ENCODE measurements around the gene ENTPD1.
A peak's percentile ranks its signal among the peaks of the same experiment; 100 is the strongest.
"Not testable (repeated sequence)": the region's sequence is repeated elsewhere in the genome, so short reads cannot be mapped to it uniquely, and the experiment has no call there.

Gene ENTPD1

DNA sequence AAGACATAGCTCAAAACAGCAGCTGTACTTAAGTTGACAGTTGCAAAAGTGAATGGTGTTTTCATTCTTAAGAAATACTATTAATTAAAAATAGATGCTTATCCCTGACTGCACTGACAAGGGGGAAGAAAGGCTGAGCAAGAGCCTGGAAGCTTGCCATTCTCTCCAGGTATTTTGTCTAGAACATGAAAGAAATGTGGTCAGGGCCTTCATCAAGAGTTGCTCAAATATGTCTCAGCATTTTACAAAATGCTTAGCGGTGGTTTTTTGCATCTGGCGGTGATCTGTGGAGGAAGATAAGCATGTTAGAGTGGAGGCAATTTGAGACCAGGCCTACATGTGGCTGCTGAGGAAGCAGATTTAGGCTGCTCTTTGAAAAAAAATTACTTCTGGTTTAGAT lies 105.4 kb downstream of the ENTPD1 start:
- Mint-ChIP-seq H3K27me3 (ENCODE audit: low read depth) (no peaks in the 10 kb centered on the region), H3K27ac (no peak overlapping the region), H3K36me3 (ENCODE audit: low read depth) (peaks cover 10% of the 10 kb centered on the region), H3K9me3 (no peaks in the 10 kb centered on the region), H3K4me3 (no peak overlapping the region), H3K4me1 (ENCODE audit: low read depth) (peaks cover 26% of the 10 kb centered on the region)
- DNase-seq (ENCODE audit: low spot score) = no peak

DNA sequence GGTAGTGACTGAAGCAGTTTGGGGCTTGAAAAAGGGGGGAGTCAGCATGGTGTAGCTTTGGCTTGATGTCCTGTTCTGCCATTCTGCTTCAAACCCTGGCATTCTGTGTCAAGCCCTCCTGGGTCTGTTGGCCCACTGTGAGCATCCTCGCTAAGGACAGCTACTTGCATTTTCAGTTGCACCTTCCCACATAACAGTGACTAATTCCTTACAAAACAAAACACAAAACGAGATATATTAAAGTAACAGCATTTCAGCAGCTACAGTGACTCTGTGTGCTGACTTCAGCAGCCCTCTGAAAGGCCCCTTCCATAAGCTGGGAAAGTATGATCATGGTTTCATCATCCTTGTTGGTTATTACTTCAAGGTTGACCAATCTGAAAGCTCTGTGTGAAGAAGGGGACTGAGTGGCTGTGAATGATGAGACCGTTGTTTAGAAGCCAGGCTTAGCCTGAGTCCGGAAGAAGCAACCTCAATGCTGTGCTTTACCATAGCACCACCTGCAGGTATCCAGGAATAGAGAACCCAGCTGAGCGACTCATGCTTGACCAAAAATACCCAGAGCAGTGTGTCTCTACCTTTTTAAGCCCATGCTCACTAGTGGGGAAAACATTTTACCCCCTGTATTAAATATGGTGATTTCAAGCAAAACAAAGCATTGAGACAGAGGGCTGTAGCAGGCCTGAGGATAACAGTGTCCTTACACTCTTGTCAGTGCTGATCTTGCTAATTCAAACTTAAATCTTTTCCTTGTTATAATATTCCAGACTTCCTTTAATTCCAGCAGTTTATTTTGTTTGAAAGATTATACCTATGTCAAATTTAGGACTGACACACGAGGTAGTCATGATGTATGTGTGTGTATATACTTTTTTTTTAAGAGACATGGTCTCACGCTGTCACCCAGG lies 109.2 kb downstream of the ENTPD1 start:
- Mint-ChIP-seq H3K36me3 (ENCODE audit: low read depth) (peaks cover 27% of the 10 kb centered on the region), H3K4me1 (ENCODE audit: low read depth) (peaks cover 41% of the 10 kb centered on the region), H3K27ac (peak overlapping the region; percentile 76), H3K27me3 (ENCODE audit: low read depth) (no peaks in the 10 kb centered on the region), H3K4me3 (peak overlapping the region; percentile 27), H3K9me3 (no peaks in the 10 kb centered on the region)
- DNase-seq (ENCODE audit: low spot score) = peak; percentile 69

DNA sequence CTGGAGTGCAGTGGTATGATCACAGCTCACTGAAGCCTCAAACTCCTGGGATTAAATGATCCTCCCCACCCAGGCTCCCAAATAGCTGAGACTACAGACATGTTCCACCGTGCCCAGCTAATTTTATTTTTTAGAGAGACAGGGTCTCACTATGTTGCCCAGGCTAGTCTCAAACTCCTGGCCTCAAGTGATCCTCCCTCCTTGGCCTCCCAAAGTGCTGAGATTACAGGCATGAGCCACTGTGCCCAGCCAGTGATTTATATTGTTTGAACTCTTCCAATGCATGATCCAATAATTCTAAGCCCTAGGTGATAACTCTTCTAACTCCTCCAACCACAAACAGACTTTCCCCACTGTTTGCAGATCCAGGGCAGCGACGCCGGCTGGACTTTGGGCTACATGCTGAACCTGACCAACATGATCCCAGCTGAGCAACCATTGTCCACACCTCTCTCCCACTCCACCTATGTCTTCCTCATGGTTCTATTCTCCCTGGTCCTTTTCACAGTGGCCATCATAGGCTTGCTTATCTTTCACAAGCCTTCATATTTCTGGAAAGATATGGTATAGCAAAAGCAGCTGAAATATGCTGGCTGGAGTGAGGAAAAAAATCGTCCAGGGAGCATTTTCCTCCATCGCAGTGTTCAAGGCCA lies 110.0 kb downstream of the ENTPD1 start:
- H3K9me3 Mint-ChIP-seq = no peaks in the 10 kb centered on the region
- no peaks in the 10 kb centered on the region for H3K27me3 Mint-ChIP-seq (ENCODE audit: low read depth)
- no peak for DNase-seq (ENCODE audit: low spot score)
- H3K36me3 Mint-ChIP-seq (ENCODE audit: low read depth) = peaks cover 32% of the 10 kb centered on the region
- H3K27ac Mint-ChIP-seq = no peak overlapping the region
- peaks cover 41% of the 10 kb centered on the region for H3K4me1 Mint-ChIP-seq (ENCODE audit: low read depth)
- H3K4me3 Mint-ChIP-seq = no peak overlapping the region

DNA sequence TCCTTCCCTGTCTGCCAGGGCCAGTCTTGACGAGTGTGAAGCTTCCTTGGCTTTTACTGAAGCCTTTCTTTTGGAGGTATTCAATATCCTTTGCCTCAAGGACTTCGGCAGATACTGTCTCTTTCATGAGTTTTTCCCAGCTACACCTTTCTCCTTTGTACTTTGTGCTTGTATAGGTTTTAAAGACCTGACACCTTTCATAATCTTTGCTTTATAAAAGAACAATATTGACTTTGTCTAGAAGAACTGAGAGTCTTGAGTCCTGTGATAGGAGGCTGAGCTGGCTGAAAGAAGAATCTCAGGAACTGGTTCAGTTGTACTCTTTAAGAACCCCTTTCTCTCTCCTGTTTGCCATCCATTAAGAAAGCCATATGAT lies 110.5 kb downstream of the ENTPD1 start:
- Mint-ChIP-seq H3K27ac (no peak overlapping the region), H3K27me3 (ENCODE audit: low read depth) (no peaks in the 10 kb centered on the region), H3K9me3 (no peaks in the 10 kb centered on the region), H3K4me3 (no peak overlapping the region), H3K4me1 (ENCODE audit: low read depth) (peaks cover 39% of the 10 kb centered on the region), H3K36me3 (ENCODE audit: low read depth) (peaks cover 31% of the 10 kb centered on the region)
- no peak for DNase-seq (ENCODE audit: low spot score)

DNA sequence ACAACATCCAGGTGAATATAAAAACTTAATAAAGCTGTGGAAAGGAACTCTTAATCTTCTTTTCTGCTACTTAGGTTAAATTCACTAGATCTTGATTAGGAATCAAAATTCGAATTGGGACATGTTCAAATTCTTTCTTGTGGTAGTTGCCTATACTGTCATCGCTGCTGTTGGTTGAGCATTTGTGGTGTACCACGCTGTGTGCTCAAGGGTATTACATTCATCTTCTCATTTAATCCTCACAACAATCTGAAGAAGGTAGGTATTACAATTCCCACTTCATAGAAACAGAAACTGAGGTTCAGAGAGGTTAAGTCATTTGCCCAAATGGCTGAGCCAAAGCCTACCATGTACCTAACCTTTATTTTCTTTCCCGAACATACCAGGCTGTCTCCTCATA lies 111.9 kb downstream of the ENTPD1 start:
- H3K27me3 Mint-ChIP-seq (ENCODE audit: low read depth) = no peaks in the 10 kb centered on the region
- peak; percentile 13 for DNase-seq (ENCODE audit: low spot score)
- peak overlapping the region; percentile 20 for H3K4me3 Mint-ChIP-seq
- H3K27ac Mint-ChIP-seq = no peak overlapping the region
- H3K9me3 Mint-ChIP-seq = no peaks in the 10 kb centered on the region
- H3K4me1 Mint-ChIP-seq (ENCODE audit: low read depth) = peaks cover 36% of the 10 kb centered on the region
- peaks cover 36% of the 10 kb centered on the region for H3K36me3 Mint-ChIP-seq (ENCODE audit: low read depth)

DNA sequence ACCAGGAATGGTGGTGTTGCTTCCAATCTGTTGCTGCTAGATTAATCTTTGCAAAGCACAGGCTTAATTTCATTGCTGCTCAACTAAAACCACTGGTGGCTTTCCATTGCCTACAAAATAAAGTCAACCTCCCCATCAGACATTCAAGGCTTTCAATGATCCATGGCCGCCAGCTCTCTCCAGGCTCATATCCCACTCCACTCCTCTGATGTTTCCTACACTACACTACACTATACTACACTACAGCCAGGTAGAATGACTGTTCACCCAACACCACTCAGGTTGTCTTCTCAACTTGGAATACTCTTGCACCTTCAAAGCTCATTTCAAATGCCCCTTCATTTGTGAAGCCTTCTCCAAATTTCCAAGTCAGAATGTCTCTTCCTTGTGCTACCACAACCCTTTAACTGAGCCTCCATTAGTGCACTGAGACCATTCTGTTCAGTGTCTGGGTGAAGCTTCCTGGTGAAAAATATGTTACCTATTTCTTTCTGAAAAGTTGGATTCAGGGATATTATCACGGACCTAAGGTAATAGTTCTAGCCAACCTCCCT lies 116.3 kb downstream of the ENTPD1 start:
- Mint-ChIP-seq H3K27ac (no peak overlapping the region), H3K36me3 (ENCODE audit: low read depth) (peaks cover 70% of the 10 kb centered on the region), H3K27me3 (ENCODE audit: low read depth) (no peaks in the 10 kb centered on the region), H3K9me3 (peaks cover 13% of the 10 kb centered on the region), H3K4me1 (ENCODE audit: low read depth) (peaks cover 16% of the 10 kb centered on the region), H3K4me3 (no peak overlapping the region)
- DNase-seq (ENCODE audit: low spot score) = no peak

DNA sequence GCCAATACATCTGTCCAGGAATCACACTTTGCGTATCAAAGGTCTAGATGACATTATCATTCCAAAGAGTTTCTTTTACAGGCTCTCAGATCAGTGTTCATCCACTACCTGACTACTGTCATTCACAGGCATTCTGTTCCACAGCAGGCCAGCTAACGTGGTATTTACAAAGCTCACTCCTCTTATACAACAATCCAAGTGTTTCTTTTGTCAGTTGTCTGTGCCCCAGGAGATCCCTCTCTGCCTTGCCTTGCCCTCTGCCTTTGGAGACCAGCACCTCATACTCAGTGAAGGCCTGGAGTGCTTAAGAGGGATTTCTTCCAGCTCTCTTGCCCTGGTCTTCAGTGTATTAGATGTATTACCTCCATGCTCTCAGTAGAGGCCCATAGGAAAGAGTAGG lies 117.2 kb downstream of the ENTPD1 start:
- no peak overlapping the region for H3K4me3 Mint-ChIP-seq
- no peak overlapping the region for H3K27ac Mint-ChIP-seq
- H3K36me3 Mint-ChIP-seq (ENCODE audit: low read depth) = peaks cover 70% of the 10 kb centered on the region
- H3K9me3 Mint-ChIP-seq = peaks cover 16% of the 10 kb centered on the region
- no peaks in the 10 kb centered on the region for H3K27me3 Mint-ChIP-seq (ENCODE audit: low read depth)
- DNase-seq (ENCODE audit: low spot score) = no peak
- H3K4me1 Mint-ChIP-seq (ENCODE audit: low read depth) = peaks cover 15% of the 10 kb centered on the region

DNA sequence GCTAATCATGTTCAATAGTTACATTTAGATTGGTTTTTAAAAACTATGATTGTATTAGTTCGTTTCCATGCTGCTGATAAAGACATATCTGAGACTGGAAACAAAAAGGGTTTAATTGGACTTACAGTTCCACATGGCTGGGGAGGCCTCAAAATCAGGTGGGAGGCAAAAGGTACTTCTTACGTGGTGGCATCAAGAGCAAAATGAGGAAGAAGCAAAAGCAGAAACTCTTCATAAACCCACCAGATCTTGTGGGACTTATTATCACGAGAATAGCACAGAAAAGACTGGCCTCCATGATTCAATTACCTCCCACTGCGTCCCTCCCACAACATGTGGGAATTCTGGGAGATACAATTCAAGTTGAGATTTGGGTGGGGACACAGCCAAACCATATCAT lies 117.7 kb downstream of the ENTPD1 start:
- no peak overlapping the region for H3K4me3 Mint-ChIP-seq

DNA sequence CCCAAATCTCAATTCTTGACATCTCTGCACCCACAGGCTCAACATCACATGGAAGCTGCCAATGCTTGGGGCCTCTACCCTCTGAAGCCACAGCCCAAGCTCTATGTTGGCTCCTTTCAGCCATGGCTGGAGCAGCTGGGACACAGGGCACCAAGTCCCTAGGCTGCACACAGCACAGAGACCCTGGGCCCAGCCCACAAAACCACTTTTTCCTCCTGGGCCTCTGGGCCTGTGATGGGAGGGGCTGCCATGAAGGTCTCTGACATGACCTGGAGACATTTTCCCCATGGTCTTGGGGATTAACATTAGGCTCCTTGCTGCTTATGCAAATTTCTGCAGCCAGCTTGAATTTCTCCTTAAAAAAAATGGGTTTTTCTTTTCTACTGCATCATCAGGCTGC lies 118.8 kb downstream of the ENTPD1 start:
- H3K27ac Mint-ChIP-seq; H3K27me3 Mint-ChIP-seq (ENCODE audit: low read depth); H3K4me3 Mint-ChIP-seq; DNase-seq (ENCODE audit: low spot score): not testable (repeated sequence)
- Mint-ChIP-seq H3K9me3 (peaks cover 16% of the 10 kb centered on the region), H3K4me1 (ENCODE audit: low read depth) (peaks cover 13% of the 10 kb centered on the region), H3K36me3 (ENCODE audit: low read depth) (peaks cover 71% of the 10 kb centered on the region)

More for the DNA sequence above, 117.7 kb downstream of the ENTPD1 start:
- Mint-ChIP-seq H3K27me3 (ENCODE audit: low read depth) (no peaks in the 10 kb centered on the region), H3K4me1 (ENCODE audit: low read depth) (peaks cover 14% of the 10 kb centered on the region), H3K27ac (no peak overlapping the region), H3K9me3 (peaks cover 16% of the 10 kb centered on the region), H3K36me3 (ENCODE audit: low read depth) (peaks cover 68% of the 10 kb centered on the region)
- DNase-seq (ENCODE audit: low spot score) = no peak

DNA sequence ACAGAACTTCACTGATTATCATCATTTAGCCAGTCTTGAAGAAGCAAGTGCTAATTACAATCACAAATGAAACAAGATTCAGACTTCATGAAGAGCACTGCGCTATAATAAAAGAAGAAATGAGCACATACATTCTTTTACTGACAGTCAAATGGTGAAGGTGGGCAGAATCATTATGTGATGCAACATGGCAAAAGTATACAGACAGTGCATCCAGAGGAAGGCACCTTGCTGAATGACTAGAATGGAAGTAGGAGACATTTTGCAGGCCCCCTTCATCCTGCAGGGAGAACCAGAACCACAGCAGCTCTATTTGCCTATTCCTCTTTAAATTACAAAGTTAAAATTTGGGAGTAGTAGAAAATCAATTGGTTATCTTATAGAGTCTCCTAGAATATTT lies 120.8 kb downstream of the ENTPD1 start:
- peaks cover 16% of the 10 kb centered on the region for H3K9me3 Mint-ChIP-seq
- H3K4me3 Mint-ChIP-seq = no peak overlapping the region
- peaks cover 78% of the 10 kb centered on the region for H3K36me3 Mint-ChIP-seq (ENCODE audit: low read depth)
- H3K4me1 Mint-ChIP-seq (ENCODE audit: low read depth) = peaks cover 13% of the 10 kb centered on the region
- no peak for DNase-seq (ENCODE audit: low spot score)
- no peak overlapping the region for H3K27ac Mint-ChIP-seq
- H3K27me3 Mint-ChIP-seq (ENCODE audit: low read depth) = no peaks in the 10 kb centered on the region

DNA sequence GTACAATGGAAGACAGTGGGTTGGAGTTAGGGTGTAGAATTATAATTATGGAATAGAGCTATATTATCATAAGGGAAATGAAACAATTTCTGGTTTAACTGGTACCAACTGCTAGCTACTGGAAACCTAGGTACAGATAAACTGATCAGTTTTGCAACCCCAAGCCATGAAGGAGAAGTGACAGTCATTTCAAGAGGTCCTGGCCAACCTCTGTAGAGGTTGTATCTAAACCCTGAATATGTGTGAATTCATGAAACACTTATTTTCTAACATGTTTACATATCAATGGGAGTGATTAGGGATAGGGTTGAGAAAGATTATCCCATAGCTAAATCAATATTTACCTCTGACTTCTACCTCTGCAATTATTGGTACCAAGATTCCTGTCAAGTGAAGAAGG lies 121.9 kb downstream of the ENTPD1 start:
- H3K9me3 Mint-ChIP-seq = peaks cover 21% of the 10 kb centered on the region

DNA sequence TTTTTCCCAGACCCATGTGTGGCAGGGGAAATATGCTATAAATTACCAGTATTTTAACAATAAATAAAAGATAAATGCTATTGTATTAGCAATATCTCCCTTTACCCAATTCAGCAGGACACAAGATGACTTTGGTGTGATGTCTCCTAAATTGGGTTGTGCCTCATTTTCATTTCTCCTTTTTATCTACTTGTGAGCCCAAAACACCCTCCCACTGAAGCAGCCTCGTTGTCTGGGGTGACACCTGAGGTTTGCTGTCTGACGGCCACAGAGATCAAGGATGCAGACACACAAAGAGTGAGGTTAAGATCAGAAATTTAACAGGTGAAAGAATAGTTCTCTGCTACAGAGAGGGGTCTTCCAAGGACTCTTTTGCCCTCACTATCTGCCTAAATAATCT lies 124.7 kb downstream of the ENTPD1 start:
- no peaks in the 10 kb centered on the region for H3K27me3 Mint-ChIP-seq (ENCODE audit: low read depth)
- no peak overlapping the region for H3K4me3 Mint-ChIP-seq
- peaks cover 50% of the 10 kb centered on the region for H3K36me3 Mint-ChIP-seq (ENCODE audit: low read depth)
- H3K27ac Mint-ChIP-seq = no peak overlapping the region
- H3K4me1 Mint-ChIP-seq (ENCODE audit: low read depth) = peaks cover 13% of the 10 kb centered on the region
- no peak for DNase-seq (ENCODE audit: low spot score)
- H3K9me3 Mint-ChIP-seq = peaks cover 13% of the 10 kb centered on the region

More for the DNA sequence above, 121.9 kb downstream of the ENTPD1 start:
- Mint-ChIP-seq H3K36me3 (ENCODE audit: low read depth) (peaks cover 75% of the 10 kb centered on the region), H3K27ac (no peak overlapping the region), H3K27me3 (ENCODE audit: low read depth) (no peaks in the 10 kb centered on the region), H3K4me3 (no peak overlapping the region), H3K4me1 (ENCODE audit: low read depth) (peaks cover 13% of the 10 kb centered on the region)
- no peak for DNase-seq (ENCODE audit: low spot score)

DNA sequence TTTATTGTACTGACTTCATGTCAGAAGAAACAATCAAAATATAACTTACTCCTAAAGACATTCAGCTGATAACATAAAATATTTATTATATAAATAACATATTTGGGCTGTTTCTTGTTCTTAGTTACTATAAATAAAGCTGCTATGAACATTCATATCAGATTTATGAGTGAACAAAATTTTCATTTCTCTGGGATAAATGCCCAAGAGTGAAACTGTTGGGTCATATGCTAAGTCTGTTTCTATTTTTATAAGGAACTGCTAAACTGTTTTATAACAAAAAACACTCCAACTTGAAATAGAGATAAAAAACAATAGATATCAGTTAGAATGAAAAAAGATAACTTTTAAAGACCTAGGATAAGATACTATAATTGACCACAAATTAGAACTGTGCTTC lies 125.4 kb downstream of the ENTPD1 start:
- H3K9me3 Mint-ChIP-seq = peaks cover 11% of the 10 kb centered on the region
- no peaks in the 10 kb centered on the region for H3K27me3 Mint-ChIP-seq (ENCODE audit: low read depth)
- DNase-seq (ENCODE audit: low spot score) = no peak
- H3K36me3 Mint-ChIP-seq (ENCODE audit: low read depth) = peaks cover 47% of the 10 kb centered on the region
- peaks cover 13% of the 10 kb centered on the region for H3K4me1 Mint-ChIP-seq (ENCODE audit: low read depth)
- no peak overlapping the region for H3K27ac Mint-ChIP-seq
- H3K4me3 Mint-ChIP-seq = no peak overlapping the region

DNA sequence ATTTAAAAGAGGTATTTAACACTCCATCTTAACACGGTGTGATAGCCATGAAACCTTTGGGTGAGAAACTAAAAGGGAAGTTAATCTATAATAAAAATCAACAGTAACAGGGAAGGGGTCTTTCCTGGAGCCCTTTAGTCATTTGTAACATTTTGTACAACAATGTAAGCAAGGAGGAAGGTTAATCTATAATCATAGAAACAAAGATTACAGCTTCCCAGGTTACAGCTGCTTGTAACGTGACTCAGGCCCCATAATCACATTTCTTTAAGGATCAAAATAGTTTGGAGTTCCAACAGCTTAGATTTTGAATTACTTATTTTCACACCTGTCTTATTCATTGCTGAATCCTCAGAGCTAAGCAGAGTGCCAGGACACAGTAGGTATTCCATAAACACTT lies 133.9 kb downstream of the ENTPD1 start:
- H3K36me3 Mint-ChIP-seq (ENCODE audit: low read depth) = peaks cover 52% of the 10 kb centered on the region

More for the DNA sequence above, 133.9 kb downstream of the ENTPD1 start:
- H3K27me3 Mint-ChIP-seq (ENCODE audit: low read depth) = no peaks in the 10 kb centered on the region
- H3K4me1 Mint-ChIP-seq (ENCODE audit: low read depth) = peaks cover 8% of the 10 kb centered on the region
- DNase-seq (ENCODE audit: low spot score) = no peak
- H3K4me3 Mint-ChIP-seq = no peak overlapping the region
- no peaks in the 10 kb centered on the region for H3K9me3 Mint-ChIP-seq
- no peak overlapping the region for H3K27ac Mint-ChIP-seq

Data from T-helper 2 cell treated with Interferon-gamma antibody and Interleukin-4, amounts not matched to agents 5 μg/mL and 100 μg/mL, for 36 hours (primary cell).